ENCODE measurements around the gene NCOR1. TPM values are rescaled to one million over a fixed set of nuclear protein-coding genes. Genes with fewer than 3 reads are reported as not detected.

The NCOR1 gene
- total RNA-seq, 1 donor from 2014 or later: 79.3 TPM

- Histone ChIP-seq H3K4me3 (ENCODE audit: low read depth, low read length) (no peak overlapping the region), H3K36me3 (ENCODE audit: control insufficient read depth, insufficient read depth, low read length) (no peaks in the 10 kb centered on the region), H3K27me3 (ENCODE audit: control insufficient read depth, insufficient read depth, low read length) (no peaks in the 10 kb centered on the region)
- no peak for DNase-seq (ENCODE audit: low read depth)
- TF ChIP-seq, protein P1, sequence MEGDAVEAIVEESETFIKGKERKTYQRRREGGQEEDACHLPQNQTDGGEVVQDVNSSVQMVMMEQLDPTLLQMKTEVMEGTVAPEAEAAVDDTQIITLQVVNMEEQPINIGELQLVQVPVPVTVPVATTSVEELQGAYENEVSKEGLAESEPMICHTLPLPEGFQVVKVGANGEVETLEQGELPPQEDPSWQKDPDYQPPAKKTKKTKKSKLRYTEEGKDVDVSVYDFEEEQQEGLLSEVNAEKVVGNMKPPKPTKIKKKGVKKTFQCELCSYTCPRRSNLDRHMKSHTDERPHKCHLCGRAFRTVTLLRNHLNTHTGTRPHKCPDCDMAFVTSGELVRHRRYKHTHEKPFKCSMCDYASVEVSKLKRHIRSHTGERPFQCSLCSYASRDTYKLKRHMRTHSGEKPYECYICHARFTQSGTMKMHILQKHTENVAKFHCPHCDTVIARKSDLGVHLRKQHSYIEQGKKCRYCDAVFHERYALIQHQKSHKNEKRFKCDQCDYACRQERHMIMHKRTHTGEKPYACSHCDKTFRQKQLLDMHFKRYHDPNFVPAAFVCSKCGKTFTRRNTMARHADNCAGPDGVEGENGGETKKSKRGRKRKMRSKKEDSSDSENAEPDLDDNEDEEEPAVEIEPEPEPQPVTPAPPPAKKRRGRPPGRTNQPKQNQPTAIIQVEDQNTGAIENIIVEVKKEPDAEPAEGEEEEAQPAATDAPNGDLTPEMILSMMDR (IDR thresholded peaks at IDR 0.05; ENCODE audit: insufficient read depth, low read length, poor library complexity, severe bottlenecking): no peak
Measured at GRCh38 chr17:16191604-16192003, 23.7 kb downstream of the NCOR1 start.

DNA sequence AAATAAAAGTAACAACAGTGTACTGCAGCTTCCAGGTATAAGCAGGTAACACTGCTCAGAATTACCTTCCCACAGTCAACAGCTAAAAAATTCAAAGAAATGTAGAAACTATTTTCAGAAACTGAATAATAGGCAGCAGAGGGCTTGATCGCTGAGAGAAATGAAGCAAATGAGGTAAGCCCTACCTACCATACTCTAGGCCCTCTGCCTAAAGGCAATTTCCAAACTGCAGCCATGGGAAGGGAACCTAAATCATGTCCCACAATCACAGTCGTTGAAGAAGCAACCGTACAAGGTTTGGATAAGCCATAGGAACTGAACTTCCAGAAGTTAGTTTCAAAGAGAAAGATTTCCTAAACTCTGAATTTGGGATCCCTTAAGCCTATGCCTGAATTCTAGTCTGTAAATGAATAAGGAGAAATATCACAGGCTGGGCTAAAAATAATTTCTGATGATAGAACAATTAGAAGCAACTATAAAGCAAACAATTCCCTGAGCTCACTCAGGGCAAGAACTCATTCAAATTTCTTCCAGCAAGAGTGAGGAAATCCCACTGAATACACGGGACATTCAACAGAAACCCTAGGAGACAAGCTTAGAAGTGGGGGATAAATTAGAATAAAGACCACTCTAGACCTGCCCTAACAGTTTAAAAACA lies 24.5 kb downstream of the NCOR1 start:
- Histone ChIP-seq H3K36me3 (ENCODE audit: control insufficient read depth, insufficient read depth, low read length) (no peaks in the 10 kb centered on the region), H3K4me3 (ENCODE audit: low read depth, low read length) (no peak overlapping the region), H3K27me3 (ENCODE audit: control insufficient read depth, insufficient read depth, low read length) (no peaks in the 10 kb centered on the region)
- TF ChIP-seq, protein P1 (IDR thresholded peaks at IDR 0.05; ENCODE audit: insufficient read depth, low read length, poor library complexity, severe bottlenecking): no peak
- DNase-seq (ENCODE audit: low read depth): no peak

- Histone ChIP-seq H3K4me3 (ENCODE audit: low read depth, low read length) (no peak overlapping the region), H3K36me3 (ENCODE audit: control insufficient read depth, insufficient read depth, low read length) (no peaks in the 10 kb centered on the region), H3K27me3 (ENCODE audit: control insufficient read depth, insufficient read depth, low read length) (no peaks in the 10 kb centered on the region)
- no peak for DNase-seq (ENCODE audit: low read depth)
- TF ChIP-seq, protein P1 (IDR thresholded peaks at IDR 0.05; ENCODE audit: insufficient read depth, low read length, poor library complexity, severe bottlenecking): no peak
Measured at GRCh38 chr17:16189791-16190348, 25.5 kb downstream of the NCOR1 start.

GRCh38 chr17:16187642-16188041 lies 27.7 kb downstream of the NCOR1 start:
- no peaks in the 10 kb centered on the region for H3K27me3 ChIP-seq (ENCODE audit: control insufficient read depth, insufficient read depth, low read length)
- no peak for DNase-seq (ENCODE audit: low read depth)
- TF ChIP-seq, protein P1 (IDR thresholded peaks at IDR 0.05; ENCODE audit: insufficient read depth, low read length, poor library complexity, severe bottlenecking): no peak
- no peak overlapping the region for H3K4me3 ChIP-seq (ENCODE audit: low read depth, low read length)
- no peaks in the 10 kb centered on the region for H3K36me3 ChIP-seq (ENCODE audit: control insufficient read depth, insufficient read depth, low read length)

- H3K4me3 ChIP-seq (ENCODE audit: low read depth, low read length): no peak overlapping the region
- DNase-seq (ENCODE audit: low read depth): no peak
- TF ChIP-seq, protein P1 (IDR thresholded peaks at IDR 0.05; ENCODE audit: insufficient read depth, low read length, poor library complexity, severe bottlenecking): no peak
- H3K36me3 ChIP-seq (ENCODE audit: control insufficient read depth, insufficient read depth, low read length): no peaks in the 10 kb centered on the region
- H3K27me3 ChIP-seq (ENCODE audit: control insufficient read depth, insufficient read depth, low read length): no peaks in the 10 kb centered on the region
Measured at GRCh38 chr17:16181581-16181980, 33.8 kb downstream of the NCOR1 start.

DNA sequence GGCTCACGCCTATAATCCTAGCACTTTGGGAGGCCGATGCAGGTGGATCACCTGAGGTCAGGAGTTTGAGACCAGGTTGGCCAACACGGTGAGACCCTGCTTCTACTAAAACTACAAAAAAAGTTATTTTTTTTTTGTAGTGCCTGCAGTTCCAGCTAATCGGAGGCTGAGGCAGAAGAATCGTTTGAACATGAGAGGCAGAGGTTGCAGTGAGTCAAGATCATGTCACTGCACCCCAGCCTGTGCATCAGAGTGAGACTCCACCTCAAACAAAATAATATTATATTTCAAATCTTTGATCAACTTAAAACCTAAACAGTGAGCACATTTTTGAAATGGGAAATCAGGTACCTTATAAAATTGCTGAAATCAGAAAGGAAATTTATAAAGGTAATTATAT lies 36.5 kb downstream of the NCOR1 start:
- no peaks in the 10 kb centered on the region for H3K36me3 ChIP-seq (ENCODE audit: control insufficient read depth, insufficient read depth, low read length)
- no peak for DNase-seq (ENCODE audit: low read depth)

More for the DNA sequence above, 36.5 kb downstream of the NCOR1 start:
- TF ChIP-seq, protein P1 (IDR thresholded peaks at IDR 0.05; ENCODE audit: insufficient read depth, low read length, poor library complexity, severe bottlenecking): no peak
- Histone ChIP-seq H3K4me3 (ENCODE audit: low read depth, low read length) (no peak overlapping the region), H3K27me3 (ENCODE audit: control insufficient read depth, insufficient read depth, low read length) (no peaks in the 10 kb centered on the region)

Measured in kidney epithelial cell (primary cell).